Measurements from ENCODE around the gene LDB3.

Gene LDB3

GRCh38 chr10:86654411-86655172 lies 13.7 kb upstream of the LDB3 start, which contains the start of gene OPN4:
Gene OPN4 (plus strand): TSS chr10:86654547. CDS start chr10:86654784, 237 bp downstream.
- H3K27me3 ChIP-seq (ENCODE audit: control insufficient read depth, low read length): no peaks in the 10 kb centered on the region
- H3K4me2 ChIP-seq (ENCODE audit: low read length): no peak within 1 kb of the TSS
- no peaks in the 10 kb centered on the region for H3F3A ChIP-seq (ENCODE audit: control insufficient read depth, insufficient read depth)
- H3K9me3 ChIP-seq (ENCODE audit: control insufficient read depth, insufficient read depth, low read length): no peaks in the 10 kb centered on the region
- H3K9me2 ChIP-seq (replicated peaks; ENCODE audit: control insufficient read depth, low read length): no peaks in the 10 kb centered on the region
- TF ChIP-seq EZH2phosphoT487 (IDR thresholded peaks at IDR 0.05; ENCODE audit: borderline replicate concordance, low read length) (no peak), CTCF (IDR thresholded peaks at IDR 0.05; ENCODE audit: low read depth, low read length, poor library complexity, severe bottlenecking) (no peak)
- no peaks in the 10 kb centered on the region for H4K20me1 ChIP-seq (ENCODE audit: control insufficient read depth, insufficient read depth, low read depth, low read length)
- no peaks in the 10 kb centered on the region for H3K36me3 ChIP-seq (ENCODE audit: control insufficient read depth, low read length)
- H3K79me2 ChIP-seq (ENCODE audit: control insufficient read depth, low read length): no peaks in the 10 kb centered on the region
- no peaks in the 10 kb centered on the region for H3K4me1 ChIP-seq (ENCODE audit: control insufficient read depth, low read length)
- H3K27ac ChIP-seq (ENCODE audit: low read depth, low read length): no peak within 1 kb of the TSS
- no peak within 1 kb of the TSS for H3K4me3 ChIP-seq (ENCODE audit: low read length)

GRCh38 chr10:86655173-86655540 lies 13.2 kb upstream of the LDB3 start:
- Histone ChIP-seq H3K27me3 (ENCODE audit: control insufficient read depth, low read length) (no peaks in the 10 kb centered on the region), H3K79me2 (ENCODE audit: control insufficient read depth, low read length) (no peaks in the 10 kb centered on the region), H3K4me2 (ENCODE audit: low read length) (no peak overlapping the region)

GRCh38 chr10:86655596-86655995 lies 12.7 kb upstream of the LDB3 start:
- H3K4me1 ChIP-seq (ENCODE audit: control insufficient read depth, low read length): no peaks in the 10 kb centered on the region
- H4K20me1 ChIP-seq (ENCODE audit: control insufficient read depth, insufficient read depth, low read depth, low read length): no peaks in the 10 kb centered on the region
- no peak overlapping the region for H3K4me2 ChIP-seq (ENCODE audit: low read length)
- TF ChIP-seq CTCF (IDR thresholded peaks at IDR 0.05; ENCODE audit: low read depth, low read length, poor library complexity, severe bottlenecking) (no peak), EZH2phosphoT487 (IDR thresholded peaks at IDR 0.05; ENCODE audit: borderline replicate concordance, low read length) (no peak)
- no peaks in the 10 kb centered on the region for H3K9me3 ChIP-seq (ENCODE audit: control insufficient read depth, insufficient read depth, low read length)
- no peaks in the 10 kb centered on the region for H3K9me2 ChIP-seq (replicated peaks; ENCODE audit: control insufficient read depth, low read length)
- no peaks in the 10 kb centered on the region for H3F3A ChIP-seq (ENCODE audit: control insufficient read depth, insufficient read depth)
- H3K36me3 ChIP-seq (ENCODE audit: control insufficient read depth, low read length): no peaks in the 10 kb centered on the region
- no peak overlapping the region for H3K27ac ChIP-seq (ENCODE audit: low read depth, low read length)
- no peaks in the 10 kb centered on the region for H3K27me3 ChIP-seq (ENCODE audit: control insufficient read depth, low read length)
- H3K79me2 ChIP-seq (ENCODE audit: control insufficient read depth, low read length): no peaks in the 10 kb centered on the region
- no peak overlapping the region for H3K4me3 ChIP-seq (ENCODE audit: low read length)

More at GRCh38 chr10:86655173-86655540, 13.2 kb upstream of the LDB3 start:
- Histone ChIP-seq H3K9me3 (ENCODE audit: control insufficient read depth, insufficient read depth, low read length) (no peaks in the 10 kb centered on the region), H3F3A (ENCODE audit: control insufficient read depth, insufficient read depth) (no peaks in the 10 kb centered on the region), H3K36me3 (ENCODE audit: control insufficient read depth, low read length) (no peaks in the 10 kb centered on the region), H3K4me3 (ENCODE audit: low read length) (no peak overlapping the region), H3K4me1 (ENCODE audit: control insufficient read depth, low read length) (no peaks in the 10 kb centered on the region), H3K27ac (ENCODE audit: low read depth, low read length) (no peak overlapping the region), H4K20me1 (ENCODE audit: control insufficient read depth, insufficient read depth, low read depth, low read length) (no peaks in the 10 kb centered on the region), H3K9me2 (replicated peaks; ENCODE audit: control insufficient read depth, low read length) (no peaks in the 10 kb centered on the region)
- no peak for TF ChIP-seq CTCF (IDR thresholded peaks at IDR 0.05; ENCODE audit: low read depth, low read length, poor library complexity, severe bottlenecking)
- TF ChIP-seq EZH2phosphoT487 (IDR thresholded peaks at IDR 0.05; ENCODE audit: borderline replicate concordance, low read length): no peak

Measured in DOHH2 (cell line).